Endodermal cell (in vitro differentiated cells): ENCODE data around the gene AMBRA1. TPM values are rescaled to one million over a fixed set of nuclear protein-coding genes. Genes with fewer than 3 reads are reported as not detected.

Experiments
- DNase-seq: peaks from one replicate; pipeline ENCODE4 v3.0.0-alpha.2; 2017
- H3K27ac ChIP-seq: 2 replicates; pipeline ENCODE4 v1.5.1; 2013; ENCODE audit warnings: mild to moderate bottlenecking, low read depth, low read length, moderate library complexity
- H3K27me3 ChIP-seq: 2 replicates; pipeline ENCODE4 v1.6.1; 2013; ENCODE audit warnings: mild to moderate bottlenecking, low read length, moderate library complexity; ENCODE audit not compliant: insufficient read depth, control insufficient read depth, poor library complexity, severe bottlenecking
- H3K36me3 ChIP-seq: 2 replicates; pipeline ENCODE4 v1.7.0; 2013; ENCODE audit warnings: mild to moderate bottlenecking, low read length, moderate library complexity; ENCODE audit not compliant: control insufficient read depth, insufficient read depth
- H3K4me1 ChIP-seq: one replicate; pipeline ENCODE4 v1.7.0; 2013; ENCODE audit warnings: low read length; ENCODE audit not compliant: control insufficient read depth, insufficient read depth
- H3K4me3 ChIP-seq: 2 replicates; pipeline ENCODE4 v1.5.1; 2013; ENCODE audit warnings: mild to moderate bottlenecking, low read length, moderate library complexity
- H3K9ac ChIP-seq: 2 replicates; pipeline ENCODE4 v1.6.1; 2013; ENCODE audit warnings: mild to moderate bottlenecking, low read length, moderate library complexity; ENCODE audit not compliant: poor library complexity, severe bottlenecking; ENCODE audit errors: extremely low read depth
- H3K9me3 ChIP-seq: 2 replicates; pipeline ENCODE4 v1.6.1; 2013; ENCODE audit warnings: mild to moderate bottlenecking, low read length, moderate library complexity; ENCODE audit not compliant: control insufficient read depth
- H3K27ac Mint-ChIP-seq: 2 replicates; pipeline ENCODE4 v1.8.0; 2020; ENCODE audit warnings: mixed read lengths
- H3K27me3 Mint-ChIP-seq: 2 replicates; pipeline ENCODE4 v1.8.0; 2021; ENCODE audit warnings: mild to moderate bottlenecking, mixed read lengths; ENCODE audit not compliant: insufficient read depth
- H3K36me3 Mint-ChIP-seq: 2 replicates; pipeline ENCODE4 v1.8.0; 2020; ENCODE audit warnings: low read depth, mixed read lengths
- H3K4me1 Mint-ChIP-seq: 2 replicates; pipeline ENCODE4 v1.8.0; 2020; ENCODE audit warnings: mixed read lengths
- H3K4me3 Mint-ChIP-seq: 2 replicates; pipeline ENCODE4 v1.8.0; 2020; ENCODE audit warnings: mild to moderate bottlenecking, moderate library complexity, mixed read lengths
- H3K9me3 Mint-ChIP-seq: 2 replicates; pipeline ENCODE4 v1.8.0; 2020; ENCODE audit warnings: mild to moderate bottlenecking, mixed read lengths
- WGBS, 2 experiments: methylation state at CpG; one replicate each; pipeline versions ENCODE4 v1.1.5 to v1.1.7; 2013; ENCODE audit warnings: missing lambda C conversion rate in 2 of 2, mixed read lengths in 1 of 2; ENCODE audit not compliant: insufficient coverage in 1 of 2, insufficient read length in 1 of 2; 5-methylcytosine and 5-hydroxymethylcytosine counted together
- total RNA-seq, 2 donors: library from RNA; stranded (reverse); fragmentation: NEBNext Ultra II Directional in 1 of 2; extraction: Animal tissue kit (Norgen Biotek cat#: 25700) in 1 of 2; gene quantifications; 2 replicates in 1 of 2; 3 replicates in 1 of 2; pipeline ENCODE4 v1.2.1, GENCODE V29; 2021
- TF ChIP-seq, protein P1 (sequence below): fragments of 200-600 bp; sonication (generic); conservative IDR thresholded peaks from 2 replicates; pipeline ENCODE4 v1.5.0; 2021; ENCODE audit warnings: antibody characterized with exemption, mild to moderate bottlenecking

The AMBRA1 gene
- total RNA-seq, 2 donors from 2014 or later, result 54.5 to 67.8 TPM

DNA sequence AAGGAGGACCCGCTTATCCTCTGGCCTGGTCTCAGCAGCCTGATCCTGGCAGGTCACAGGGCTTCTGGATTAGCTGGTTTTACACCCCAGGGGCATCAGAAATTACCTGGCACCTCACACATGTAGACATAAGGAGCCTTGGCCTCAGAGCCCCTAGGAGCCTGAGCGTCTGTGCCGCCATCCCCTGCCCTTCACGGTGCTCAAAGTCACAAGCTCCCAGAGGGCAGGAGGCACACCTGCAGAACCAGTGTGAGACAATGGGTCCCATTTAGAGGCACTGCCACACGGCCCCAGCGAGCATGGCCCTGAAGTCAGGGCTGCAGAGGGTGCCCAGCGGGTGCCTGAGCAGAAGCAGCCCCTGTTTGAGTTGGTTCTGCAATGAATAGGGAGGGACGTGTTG is 242.7 kb downstream of the AMBRA1 start:
- Histone ChIP-seq H3K27me3 (peaks cover 8% of the 10 kb centered on the region), H3K27ac (no peak overlapping the region), H3K36me3 (no peaks in the 10 kb centered on the region), H3K9me3 (no peaks in the 10 kb centered on the region), H3K9ac (no peak overlapping the region), H3K4me3 (no peak overlapping the region), H3K4me1 (peaks cover 10% of the 10 kb centered on the region)
- H3K9me3 Mint-ChIP-seq, result no peaks in the 10 kb centered on the region
- H3K36me3 Mint-ChIP-seq, result peaks cover 4% of the 10 kb centered on the region
- DNase-seq, result no peak
- H3K27ac Mint-ChIP-seq, result no peak overlapping the region
- H3K4me3 Mint-ChIP-seq, result no peak overlapping the region
- H3K4me1 Mint-ChIP-seq, result peaks cover 41% of the 10 kb centered on the region
- TF ChIP-seq, protein P1, sequence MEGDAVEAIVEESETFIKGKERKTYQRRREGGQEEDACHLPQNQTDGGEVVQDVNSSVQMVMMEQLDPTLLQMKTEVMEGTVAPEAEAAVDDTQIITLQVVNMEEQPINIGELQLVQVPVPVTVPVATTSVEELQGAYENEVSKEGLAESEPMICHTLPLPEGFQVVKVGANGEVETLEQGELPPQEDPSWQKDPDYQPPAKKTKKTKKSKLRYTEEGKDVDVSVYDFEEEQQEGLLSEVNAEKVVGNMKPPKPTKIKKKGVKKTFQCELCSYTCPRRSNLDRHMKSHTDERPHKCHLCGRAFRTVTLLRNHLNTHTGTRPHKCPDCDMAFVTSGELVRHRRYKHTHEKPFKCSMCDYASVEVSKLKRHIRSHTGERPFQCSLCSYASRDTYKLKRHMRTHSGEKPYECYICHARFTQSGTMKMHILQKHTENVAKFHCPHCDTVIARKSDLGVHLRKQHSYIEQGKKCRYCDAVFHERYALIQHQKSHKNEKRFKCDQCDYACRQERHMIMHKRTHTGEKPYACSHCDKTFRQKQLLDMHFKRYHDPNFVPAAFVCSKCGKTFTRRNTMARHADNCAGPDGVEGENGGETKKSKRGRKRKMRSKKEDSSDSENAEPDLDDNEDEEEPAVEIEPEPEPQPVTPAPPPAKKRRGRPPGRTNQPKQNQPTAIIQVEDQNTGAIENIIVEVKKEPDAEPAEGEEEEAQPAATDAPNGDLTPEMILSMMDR, result no peak
- H3K27me3 Mint-ChIP-seq, result peaks cover 9% of the 10 kb centered on the region
- WGBS, 2 experiments, result 86 to 92% methylated on average over 7 to 8 of the region's 8 CpGs

DNA sequence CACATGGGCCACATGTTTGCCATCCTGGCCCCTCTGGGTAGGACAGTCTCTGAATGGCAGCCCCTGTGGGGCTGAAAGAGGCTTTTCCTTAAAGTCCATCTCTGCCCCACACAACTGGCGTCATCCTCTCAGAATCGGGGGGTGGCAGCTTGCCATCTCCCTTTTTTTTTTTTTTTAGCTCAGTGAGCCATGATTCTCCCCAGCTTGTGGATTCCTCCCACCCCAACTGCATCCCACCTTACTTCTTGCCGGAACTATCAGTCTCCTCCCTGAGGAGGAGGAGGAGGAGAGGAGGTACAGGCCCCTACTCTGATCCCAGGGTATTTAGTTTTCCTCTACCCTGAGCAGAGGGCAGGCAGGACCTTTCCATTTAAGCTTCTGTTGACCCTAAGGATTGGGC is 243.1 kb downstream of the AMBRA1 start:
- Histone ChIP-seq H3K9ac (no peak overlapping the region), H3K36me3 (no peaks in the 10 kb centered on the region), H3K9me3 (no peaks in the 10 kb centered on the region), H3K27ac (no peak overlapping the region), H3K27me3 (peaks cover 13% of the 10 kb centered on the region), H3K4me1 (peaks cover 10% of the 10 kb centered on the region), H3K4me3 (no peak overlapping the region)
- H3K27me3 Mint-ChIP-seq, result peaks cover 13% of the 10 kb centered on the region
- H3K27ac Mint-ChIP-seq, result no peak overlapping the region
- H3K4me1 Mint-ChIP-seq, result peaks cover 40% of the 10 kb centered on the region
- H3K9me3 Mint-ChIP-seq, result no peaks in the 10 kb centered on the region
- H3K36me3 Mint-ChIP-seq, result peaks cover 4% of the 10 kb centered on the region
- TF ChIP-seq, protein P1, result no peak
- 95 to 100% methylated on average over 1 to 3 of the region's 3 CpGs for WGBS, 2 experiments
- no peak overlapping the region for H3K4me3 Mint-ChIP-seq
- DNase-seq, result no peak

DNA sequence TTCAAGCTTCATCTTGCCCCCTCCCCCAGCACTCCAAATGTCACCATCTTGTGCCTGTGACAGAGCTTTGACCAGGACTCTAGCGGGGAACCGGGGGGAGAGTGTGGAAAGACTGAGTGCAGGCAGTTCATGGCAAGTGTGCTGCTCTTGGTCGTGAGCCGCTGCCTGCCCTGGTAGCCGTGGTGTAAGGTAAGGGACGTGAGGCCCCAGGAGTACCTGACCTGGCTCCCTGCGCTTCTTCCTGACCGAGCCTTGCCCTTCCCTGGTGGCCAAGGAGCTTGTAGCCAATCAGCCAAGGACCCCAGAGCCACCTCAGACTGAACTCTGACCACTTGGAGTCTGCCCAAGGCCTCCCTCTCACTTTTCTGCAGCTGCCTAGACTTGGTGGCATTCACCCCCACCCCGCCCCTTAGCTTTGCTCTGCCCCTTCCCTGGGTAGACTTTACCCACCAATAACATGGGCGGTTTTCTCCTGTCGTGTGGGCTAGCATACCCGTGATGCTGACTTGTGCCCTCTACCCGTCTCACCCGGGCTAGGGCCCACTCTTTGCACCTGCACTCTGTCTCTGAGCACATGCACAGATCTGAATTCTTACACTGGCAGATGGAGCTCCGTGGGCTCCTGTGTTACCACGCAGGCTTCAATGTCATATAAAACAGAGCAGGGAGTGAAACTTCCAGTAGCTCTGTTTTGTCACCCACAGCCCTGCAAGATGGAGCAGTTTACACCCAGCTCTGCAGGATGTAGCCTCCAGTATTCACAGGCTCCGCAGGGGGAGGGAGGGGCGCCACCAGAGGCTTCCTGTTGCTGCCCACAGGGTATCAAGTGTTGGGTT is 245.0 kb downstream of the AMBRA1 start:
- peak overlapping the region; percentile 82 for H3K4me3 ChIP-seq
- WGBS, 2 experiments, result 77 to 78% methylated on average over 16 to 18 of the region's 18 CpGs
- Mint-ChIP-seq H3K27me3 (peaks cover 23% of the 10 kb centered on the region), H3K4me3 (peak overlapping the region; percentile 69), H3K27ac (peak overlapping the region; percentile 52), H3K9me3 (no peaks in the 10 kb centered on the region), H3K4me1 (peaks cover 50% of the 10 kb centered on the region), H3K36me3 (no peaks in the 10 kb centered on the region)
- no peaks in the 10 kb centered on the region for H3K36me3 ChIP-seq
- no peak overlapping the region for H3K27ac ChIP-seq
- H3K9me3 ChIP-seq, result no peaks in the 10 kb centered on the region
- no peak overlapping the region for H3K9ac ChIP-seq
- peaks cover 10% of the 10 kb centered on the region for H3K4me1 ChIP-seq
- H3K27me3 ChIP-seq, result peaks cover 17% of the 10 kb centered on the region
- TF ChIP-seq, protein P1, result no peak
- DNase-seq, result no peak
